PFSK-1 (cell line): ENCODE results near the gene CRB1.

Experiments
- FOXP2 ChIP-seq: optimal IDR thresholded peaks from 2 replicates; pipeline ENCODE3; 2011; ENCODE audit warnings: borderline replicate concordance, control low read depth, inconsistent platforms; ENCODE audit not compliant: insufficient read depth; ENCODE audit errors: extremely low read length, extremely low read depth
- POLR2AphosphoS5 ChIP-seq: IDR thresholded peaks from 2 replicates; pipeline ENCODE4 v1.6.1; 2012; ENCODE audit warnings: low read depth, mild to moderate bottlenecking, control low read depth, low read length, moderate library complexity
- SIN3A ChIP-seq: IDR thresholded peaks from 2 replicates; pipeline ENCODE4 v1.6.1; 2012; ENCODE audit warnings: mild to moderate bottlenecking, low read length, moderate library complexity, borderline replicate concordance; ENCODE audit not compliant: insufficient read depth
- TAF1 ChIP-seq: IDR thresholded peaks from 2 replicates; pipeline ENCODE4 v1.6.1; 2012; ENCODE audit warnings: low read length, control low read depth, borderline replicate concordance; ENCODE audit not compliant: insufficient read depth
- TF ChIP-seq, protein P1 (sequence below), 2 experiments: IDR thresholded peaks; 2 replicates each; pipeline versions ENCODE4 v1.6.1 to v1.8.0; 2011 to 2012; ENCODE audit warnings: low read depth in 2 of 2, low read length in 2 of 2, control low read depth in 1 of 2, inconsistent platforms in 1 of 2, mild to moderate bottlenecking in 1 of 2, moderate library complexity in 1 of 2; ENCODE audit not compliant: insufficient read depth in 1 of 2

DNA sequence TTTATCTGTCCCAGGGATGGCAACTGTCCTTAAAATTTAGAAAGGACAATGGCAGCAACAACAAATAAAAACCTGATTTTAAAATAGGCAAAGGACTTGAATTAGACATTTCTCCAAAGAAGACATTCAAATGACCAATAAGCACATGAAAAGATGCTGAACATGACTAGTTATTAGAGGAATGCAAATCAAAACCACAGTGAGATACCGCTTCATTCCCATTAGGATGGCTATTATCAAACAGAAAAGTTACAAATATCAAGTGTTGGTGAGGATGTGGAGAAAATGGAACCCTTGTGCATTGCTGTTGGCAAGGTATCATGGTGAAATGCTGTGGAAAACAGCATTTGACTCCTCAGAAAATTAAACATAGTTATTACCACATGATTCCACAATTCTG is 120.7 kb downstream of the CRB1 start:
- TF ChIP-seq POLR2AphosphoS5 (no peak), FOXP2 (no peak), TAF1 (no peak), SIN3A (no peak)
- TF ChIP-seq, protein P1, sequence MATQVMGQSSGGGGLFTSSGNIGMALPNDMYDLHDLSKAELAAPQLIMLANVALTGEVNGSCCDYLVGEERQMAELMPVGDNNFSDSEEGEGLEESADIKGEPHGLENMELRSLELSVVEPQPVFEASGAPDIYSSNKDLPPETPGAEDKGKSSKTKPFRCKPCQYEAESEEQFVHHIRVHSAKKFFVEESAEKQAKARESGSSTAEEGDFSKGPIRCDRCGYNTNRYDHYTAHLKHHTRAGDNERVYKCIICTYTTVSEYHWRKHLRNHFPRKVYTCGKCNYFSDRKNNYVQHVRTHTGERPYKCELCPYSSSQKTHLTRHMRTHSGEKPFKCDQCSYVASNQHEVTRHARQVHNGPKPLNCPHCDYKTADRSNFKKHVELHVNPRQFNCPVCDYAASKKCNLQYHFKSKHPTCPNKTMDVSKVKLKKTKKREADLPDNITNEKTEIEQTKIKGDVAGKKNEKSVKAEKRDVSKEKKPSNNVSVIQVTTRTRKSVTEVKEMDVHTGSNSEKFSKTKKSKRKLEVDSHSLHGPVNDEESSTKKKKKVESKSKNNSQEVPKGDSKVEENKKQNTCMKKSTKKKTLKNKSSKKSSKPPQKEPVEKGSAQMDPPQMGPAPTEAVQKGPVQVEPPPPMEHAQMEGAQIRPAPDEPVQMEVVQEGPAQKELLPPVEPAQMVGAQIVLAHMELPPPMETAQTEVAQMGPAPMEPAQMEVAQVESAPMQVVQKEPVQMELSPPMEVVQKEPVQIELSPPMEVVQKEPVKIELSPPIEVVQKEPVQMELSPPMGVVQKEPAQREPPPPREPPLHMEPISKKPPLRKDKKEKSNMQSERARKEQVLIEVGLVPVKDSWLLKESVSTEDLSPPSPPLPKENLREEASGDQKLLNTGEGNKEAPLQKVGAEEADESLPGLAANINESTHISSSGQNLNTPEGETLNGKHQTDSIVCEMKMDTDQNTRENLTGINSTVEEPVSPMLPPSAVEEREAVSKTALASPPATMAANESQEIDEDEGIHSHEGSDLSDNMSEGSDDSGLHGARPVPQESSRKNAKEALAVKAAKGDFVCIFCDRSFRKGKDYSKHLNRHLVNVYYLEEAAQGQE (IDR thresholded peaks at IDR 0.05; ENCODE audit: insufficient read depth in 1 of 2, low read depth in 2 of 2, low read length in 2 of 2), result no peak
